ENCODE results near the gene AGAP1. TPM values are rescaled to one million over a fixed set of nuclear protein-coding genes. Genes with fewer than 3 reads are reported as not detected.
"Not testable (repeated sequence)": the region's sequence is repeated elsewhere in the genome, so short reads cannot be mapped to it uniquely, and the experiment has no call there.

The AGAP1 gene
- total RNA-seq, 1 donor from 2014 or later = 44.0 TPM

DNA sequence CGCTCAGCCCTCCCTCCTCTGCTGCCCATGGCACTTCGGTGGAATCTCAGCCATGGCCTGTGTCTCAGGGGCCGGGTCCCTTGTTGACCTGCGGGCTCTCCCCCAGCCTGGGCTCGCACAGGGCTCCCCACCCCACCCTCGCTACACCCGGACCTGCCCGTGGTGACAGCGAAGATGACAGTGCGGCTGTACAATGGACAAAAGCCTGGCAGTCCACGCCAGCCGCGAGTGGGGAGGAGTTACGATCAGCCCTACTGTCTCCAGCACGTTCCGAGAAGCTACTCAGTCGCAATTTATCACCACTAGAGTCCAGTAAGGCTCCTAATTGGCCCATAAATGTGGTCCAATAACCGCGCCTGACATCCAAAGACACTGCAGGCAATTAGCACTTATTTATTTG, 642.7 kb downstream of the AGAP1 start:
- H3K4me3 Mint-ChIP-seq = no peak overlapping the region
- no peak overlapping the region for H3K27ac Mint-ChIP-seq
- H3K36me3 Mint-ChIP-seq = peaks cover 6% of the 10 kb centered on the region

DNA sequence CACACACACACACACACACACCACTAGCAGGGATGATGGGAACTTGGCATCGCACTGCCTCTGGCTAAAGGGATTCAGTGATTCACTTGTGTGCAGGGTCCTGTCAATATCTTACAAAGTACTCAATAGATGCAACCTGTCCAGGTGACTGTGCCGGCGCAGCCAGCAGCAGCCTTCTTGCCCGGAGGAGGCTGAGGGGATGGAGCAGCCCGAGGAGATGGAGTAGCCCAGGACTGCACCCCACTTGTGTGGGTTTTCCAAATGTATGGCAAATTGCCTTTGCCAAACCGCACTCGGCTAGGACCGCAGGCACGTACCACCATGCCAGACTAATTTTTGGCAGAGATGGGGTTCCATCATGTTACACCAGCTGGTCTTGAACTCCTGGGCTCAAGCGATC, 643.2 kb downstream of the AGAP1 start:
- Mint-ChIP-seq H3K4me1 (no peaks in the 10 kb centered on the region), H3K27me3 (ENCODE audit: low read depth) (peaks cover 7% of the 10 kb centered on the region), H3K9me3 (peaks cover 4% of the 10 kb centered on the region), H3K36me3 (peaks cover 6% of the 10 kb centered on the region), H3K4me3 (no peak overlapping the region), H3K27ac (no peak overlapping the region)
- TF ChIP-seq, protein P1, sequence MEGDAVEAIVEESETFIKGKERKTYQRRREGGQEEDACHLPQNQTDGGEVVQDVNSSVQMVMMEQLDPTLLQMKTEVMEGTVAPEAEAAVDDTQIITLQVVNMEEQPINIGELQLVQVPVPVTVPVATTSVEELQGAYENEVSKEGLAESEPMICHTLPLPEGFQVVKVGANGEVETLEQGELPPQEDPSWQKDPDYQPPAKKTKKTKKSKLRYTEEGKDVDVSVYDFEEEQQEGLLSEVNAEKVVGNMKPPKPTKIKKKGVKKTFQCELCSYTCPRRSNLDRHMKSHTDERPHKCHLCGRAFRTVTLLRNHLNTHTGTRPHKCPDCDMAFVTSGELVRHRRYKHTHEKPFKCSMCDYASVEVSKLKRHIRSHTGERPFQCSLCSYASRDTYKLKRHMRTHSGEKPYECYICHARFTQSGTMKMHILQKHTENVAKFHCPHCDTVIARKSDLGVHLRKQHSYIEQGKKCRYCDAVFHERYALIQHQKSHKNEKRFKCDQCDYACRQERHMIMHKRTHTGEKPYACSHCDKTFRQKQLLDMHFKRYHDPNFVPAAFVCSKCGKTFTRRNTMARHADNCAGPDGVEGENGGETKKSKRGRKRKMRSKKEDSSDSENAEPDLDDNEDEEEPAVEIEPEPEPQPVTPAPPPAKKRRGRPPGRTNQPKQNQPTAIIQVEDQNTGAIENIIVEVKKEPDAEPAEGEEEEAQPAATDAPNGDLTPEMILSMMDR (IDR thresholded peaks at IDR 0.05; ENCODE audit: unreplicated experiment) = no peak
- no peak for DNase-seq (ENCODE audit: low spot score in 2 of 2, unreplicated experiment in 2 of 2)

More for the DNA sequence above, 642.7 kb downstream of the AGAP1 start:
- TF ChIP-seq, protein P1 (IDR thresholded peaks at IDR 0.05; ENCODE audit: unreplicated experiment) = no peak
- DNase-seq (ENCODE audit: low spot score in 2 of 2, unreplicated experiment in 2 of 2) = no peak
- peaks cover 5% of the 10 kb centered on the region for H3K27me3 Mint-ChIP-seq (ENCODE audit: low read depth)
- peaks cover 4% of the 10 kb centered on the region for H3K9me3 Mint-ChIP-seq
- no peaks in the 10 kb centered on the region for H3K4me1 Mint-ChIP-seq

DNA sequence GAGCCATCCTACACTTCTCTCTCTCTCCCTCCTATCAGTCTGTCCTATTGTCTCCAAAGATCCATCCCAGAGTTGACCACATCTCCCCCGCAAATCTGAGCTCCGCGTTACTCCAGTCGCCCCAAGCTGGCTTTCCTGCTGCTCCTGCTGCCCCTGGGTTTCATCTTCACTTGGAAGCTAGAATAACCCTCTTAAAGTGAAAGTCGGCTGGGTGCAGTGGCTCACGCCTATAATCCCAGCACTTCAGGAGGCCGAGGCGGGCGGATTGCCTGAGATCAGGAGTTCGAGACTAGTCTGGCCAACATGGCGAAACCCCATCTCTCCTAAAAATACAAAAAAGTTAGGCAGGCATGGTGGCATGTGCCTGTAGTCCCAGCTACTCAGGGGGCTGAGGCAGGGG, 647.8 kb downstream of the AGAP1 start:
- not testable (repeated sequence) for DNase-seq (ENCODE audit: low spot score in 2 of 2, unreplicated experiment in 2 of 2); H3K4me1 Mint-ChIP-seq; H3K9me3 Mint-ChIP-seq; H3K27ac Mint-ChIP-seq; H3K36me3 Mint-ChIP-seq; H3K4me3 Mint-ChIP-seq
- H3K27me3 Mint-ChIP-seq (ENCODE audit: low read depth) = peaks cover 46% of the 10 kb centered on the region

DNA sequence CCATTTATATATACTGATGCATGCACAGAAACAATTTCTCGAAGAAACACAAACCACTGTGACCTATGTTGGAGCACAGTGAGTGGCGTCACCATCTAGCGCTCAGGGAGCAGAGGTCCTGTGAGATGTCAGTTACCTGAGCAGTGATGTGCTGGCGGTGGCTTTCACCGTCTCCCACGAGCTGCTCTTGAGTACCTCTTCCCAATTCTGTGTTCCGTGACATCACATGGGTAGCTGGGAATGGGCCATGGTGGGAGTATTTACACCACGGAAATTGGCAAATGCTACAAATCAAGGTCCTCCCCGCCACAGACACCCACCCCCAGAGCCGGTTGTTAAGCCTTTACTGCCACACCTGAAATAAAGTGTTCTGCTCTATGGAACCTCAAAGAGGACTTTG, 650.0 kb downstream of the AGAP1 start:
- Mint-ChIP-seq H3K4me3 (no peak overlapping the region), H3K9me3 (peaks cover 4% of the 10 kb centered on the region), H3K27ac (no peak overlapping the region), H3K27me3 (ENCODE audit: low read depth) (peaks cover 56% of the 10 kb centered on the region), H3K36me3 (peaks cover 2% of the 10 kb centered on the region), H3K4me1 (no peaks in the 10 kb centered on the region)
- DNase-seq (ENCODE audit: low spot score in 2 of 2, unreplicated experiment in 2 of 2) = no peak
- TF ChIP-seq, protein P1 (IDR thresholded peaks at IDR 0.05; ENCODE audit: unreplicated experiment) = no peak

DNA sequence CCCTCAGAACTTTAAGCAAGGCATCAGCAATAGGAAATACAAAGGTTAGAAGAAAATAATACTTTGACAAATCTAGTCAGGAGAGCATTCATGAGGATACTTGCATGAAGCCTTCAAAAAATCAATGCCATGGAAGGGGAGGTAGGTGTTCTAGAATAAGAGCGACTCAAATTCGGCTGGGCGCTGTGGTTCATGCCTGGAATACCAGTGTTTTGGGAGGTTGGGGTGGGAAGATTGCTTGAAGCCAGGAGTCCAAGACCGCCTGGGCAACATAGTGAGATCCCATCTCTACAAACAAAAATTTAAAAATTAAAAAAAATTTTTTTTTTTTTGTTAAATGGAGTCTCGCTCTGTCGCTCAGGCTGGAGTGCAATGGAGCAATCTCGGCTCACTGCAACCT, 652.6 kb downstream of the AGAP1 start:
- TF ChIP-seq, protein P1 (IDR thresholded peaks at IDR 0.05; ENCODE audit: unreplicated experiment) = no peak
- Mint-ChIP-seq H3K4me1 (no peaks in the 10 kb centered on the region), H3K27ac (no peak overlapping the region), H3K9me3 (peaks cover 10% of the 10 kb centered on the region), H3K36me3 (no peaks in the 10 kb centered on the region), H3K27me3 (ENCODE audit: low read depth) (peaks cover 55% of the 10 kb centered on the region), H3K4me3 (no peak overlapping the region)
- DNase-seq (ENCODE audit: low spot score in 2 of 2, unreplicated experiment in 2 of 2) = no peak

DNA sequence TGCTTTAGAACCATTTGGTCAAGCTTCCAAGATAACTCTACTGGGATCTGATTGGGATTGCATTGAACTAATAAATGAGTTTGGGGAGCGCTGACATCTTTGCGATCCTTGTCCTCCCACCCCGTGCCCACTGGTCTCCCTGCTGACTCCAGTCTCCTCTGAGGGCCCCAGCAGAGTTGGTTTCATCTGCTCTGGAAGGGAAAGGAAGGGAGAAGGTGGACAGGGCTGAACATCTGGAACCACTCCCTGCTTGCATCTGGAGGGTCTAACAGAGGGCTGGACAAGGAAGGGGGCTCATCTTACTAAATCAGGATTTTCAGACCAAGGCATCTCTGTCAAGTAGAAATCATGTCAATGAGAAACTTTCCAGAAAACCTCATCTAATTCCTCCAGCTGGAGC, 661.6 kb downstream of the AGAP1 start:
- Mint-ChIP-seq H3K27me3 (ENCODE audit: low read depth) (peaks cover 69% of the 10 kb centered on the region), H3K9me3 (peaks cover 22% of the 10 kb centered on the region), H3K36me3 (peaks cover 1% of the 10 kb centered on the region), H3K4me1 (peaks cover 2% of the 10 kb centered on the region), H3K27ac (no peak overlapping the region), H3K4me3 (no peak overlapping the region)
- no peak for DNase-seq (ENCODE audit: low spot score in 2 of 2, unreplicated experiment in 2 of 2)
- TF ChIP-seq, protein P1 (IDR thresholded peaks at IDR 0.05; ENCODE audit: unreplicated experiment) = no peak

All from mesothelial cell of epicardium (in vitro differentiated cells).